Fibroblast of skin of back (primary cell): ENCODE measurements around the gene DDX17.

Experiments used
- DNase-seq: peaks from one replicate; pipeline ENCODE4 v3.0.0-alpha.2; 2013

The DDX17 gene

DNA sequence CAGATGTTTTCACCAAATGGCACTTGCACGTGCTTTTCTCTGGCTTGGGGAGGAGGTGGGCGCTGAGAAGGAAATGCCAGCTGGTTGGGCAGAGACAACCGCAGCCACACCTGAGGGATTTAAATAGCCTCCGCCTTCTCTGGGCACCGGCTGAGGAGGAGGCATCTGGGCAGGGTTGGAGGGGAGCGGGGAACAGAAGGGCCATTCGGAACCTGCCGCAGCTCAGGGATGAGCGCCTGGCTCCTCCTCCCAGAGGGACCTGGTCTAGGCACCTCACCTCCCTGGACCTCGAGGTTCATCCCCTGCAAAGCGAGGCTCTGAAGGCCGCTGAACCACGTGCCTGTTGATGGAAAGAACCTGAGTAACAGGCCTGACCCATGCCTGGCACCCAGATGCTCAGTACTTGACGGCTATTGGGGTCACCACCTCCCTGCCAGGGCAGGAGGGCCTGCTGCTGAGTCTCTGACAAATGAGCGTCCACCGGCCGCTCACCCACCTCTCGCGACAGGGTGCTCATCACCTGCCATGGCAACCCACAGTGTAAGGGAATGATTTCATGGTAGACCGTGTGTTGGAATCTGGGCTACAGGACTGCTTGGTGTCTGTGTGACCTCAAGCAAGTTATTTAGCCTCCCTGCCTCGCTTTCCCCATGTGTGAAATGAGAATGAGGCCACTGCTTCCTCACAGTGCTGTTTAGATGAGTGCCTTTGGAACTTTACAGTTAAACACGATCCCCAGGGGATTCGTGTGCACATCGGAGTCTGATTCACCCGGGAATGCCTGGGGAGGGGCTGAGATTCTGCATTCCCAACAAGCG is 40.2 kb downstream of the DDX17 start:
- DNase-seq = peak; percentile 81

DNA sequence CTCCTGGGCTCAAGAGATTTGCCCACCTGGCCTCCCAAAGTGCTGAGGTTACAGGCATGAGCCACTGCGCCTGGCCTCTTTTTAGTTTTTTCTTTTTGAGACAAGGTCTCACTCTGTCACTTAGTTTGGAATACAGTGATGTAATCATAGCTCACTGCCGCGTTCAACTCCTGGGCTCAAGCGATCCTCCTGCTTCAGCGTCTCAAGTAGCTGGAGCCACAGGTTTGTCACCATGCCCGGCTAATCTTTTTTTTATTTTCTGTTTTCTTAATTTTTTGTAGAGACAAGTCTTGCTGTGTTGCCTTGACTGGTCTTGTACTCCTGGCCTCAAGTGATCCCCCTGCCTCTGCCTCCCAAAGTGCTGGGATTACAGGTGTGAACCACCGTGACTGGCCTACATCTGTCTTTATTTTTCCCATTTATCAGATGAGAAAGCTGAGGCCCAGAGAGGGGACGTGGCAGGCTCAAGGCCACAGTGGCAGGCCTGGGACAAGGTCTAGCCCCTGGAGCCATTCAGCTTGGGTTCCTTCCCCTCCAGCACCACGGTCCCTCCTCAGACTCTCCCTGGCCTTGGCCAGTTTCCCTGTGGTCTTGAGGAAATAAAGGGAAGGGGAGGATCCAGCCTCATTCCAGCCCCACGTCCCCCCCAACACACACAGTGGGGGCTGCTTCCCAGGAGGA is 41.0 kb downstream of the DDX17 start:
- DNase-seq = no peak

DNA sequence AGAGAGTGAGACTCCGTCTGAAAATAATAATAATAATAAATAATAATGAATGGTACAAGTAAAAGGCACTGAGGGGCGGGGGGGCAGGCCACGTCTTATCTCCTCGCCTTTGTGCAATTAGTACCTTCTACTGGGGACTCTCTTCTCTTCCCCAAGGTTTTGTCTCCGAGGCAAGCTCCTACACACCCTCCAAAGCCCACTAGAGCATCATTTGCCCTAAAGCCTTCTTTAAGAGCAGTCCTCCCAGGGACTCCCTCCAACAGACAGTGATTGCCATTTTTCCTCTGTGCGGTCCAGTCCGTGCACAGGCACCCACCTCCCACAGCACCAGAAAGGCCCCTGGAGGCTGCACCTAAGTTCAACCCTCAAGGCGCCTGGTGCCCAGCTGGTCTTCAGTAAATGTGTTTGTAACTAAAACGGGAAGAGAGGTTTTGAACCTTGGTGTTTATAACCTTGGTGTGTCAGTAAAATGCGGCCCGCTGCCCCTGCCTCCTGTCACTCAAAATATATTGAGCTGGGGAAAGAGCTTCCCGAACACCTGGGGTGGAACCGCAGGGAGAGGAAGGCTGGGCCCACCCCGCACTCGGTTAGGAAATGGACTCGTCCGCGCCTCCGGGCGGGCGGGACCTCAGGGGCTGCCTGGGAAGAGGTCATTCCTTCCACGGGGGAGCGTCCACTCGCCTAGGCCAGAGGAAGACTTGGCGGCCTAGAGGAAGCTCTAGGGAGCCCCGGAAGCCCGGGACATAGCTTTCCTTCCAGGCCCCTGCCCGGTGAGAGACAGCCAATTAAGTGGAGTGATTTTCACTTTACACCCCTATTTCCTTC is 42.9 kb downstream of the DDX17 start:
- no peak for DNase-seq

DNA sequence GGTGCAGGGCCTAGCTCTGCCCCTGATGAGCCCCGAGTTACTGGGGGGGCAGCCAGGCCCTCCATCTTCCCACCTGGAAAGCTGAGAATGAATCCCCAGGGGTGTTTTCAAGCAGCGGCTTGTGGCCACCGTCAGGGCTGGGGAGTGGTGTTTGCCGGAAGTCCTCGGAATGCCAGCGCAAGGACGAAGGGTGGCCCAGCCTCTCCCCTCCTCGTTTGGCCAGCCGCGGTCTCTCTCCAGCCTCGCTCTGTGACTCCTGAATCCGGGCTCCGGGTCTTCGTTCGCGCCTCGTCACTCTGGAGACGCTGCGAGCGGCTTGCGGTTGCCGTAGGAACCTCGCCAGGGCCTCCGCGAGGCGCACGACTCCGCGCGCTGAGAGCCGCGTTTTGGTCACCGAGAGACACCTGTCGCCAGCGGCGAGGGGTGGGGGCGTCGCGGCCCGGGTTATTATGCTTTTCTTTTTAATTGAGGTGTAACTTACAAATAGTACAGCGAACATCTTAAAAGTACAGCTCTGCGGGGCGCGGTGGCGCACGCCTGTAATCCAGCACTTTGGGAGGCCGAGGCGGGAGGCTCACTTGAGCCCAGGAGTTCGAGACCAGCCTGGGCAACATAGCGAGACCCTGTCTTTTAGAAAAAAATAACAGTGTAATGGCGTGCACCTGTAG is 44.6 kb downstream of the DDX17 start:
- peak; percentile 89 for DNase-seq

DNA sequence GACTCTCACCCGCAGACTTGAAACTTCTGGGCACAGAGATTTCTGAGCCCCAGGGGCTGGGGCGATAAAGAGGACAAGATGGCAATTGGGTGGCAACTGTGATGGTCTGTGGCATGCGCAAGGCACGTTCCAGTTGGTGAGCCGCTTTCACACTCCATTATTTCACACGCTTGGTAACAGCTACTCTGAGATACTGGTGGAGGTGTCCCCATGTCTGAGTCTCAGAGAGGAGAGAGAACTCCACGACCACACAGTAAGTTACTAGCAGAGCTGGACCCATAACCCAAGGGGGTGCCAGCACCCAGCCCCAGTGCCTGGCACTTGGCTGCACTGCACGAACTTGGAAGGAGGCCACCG is 45.1 kb downstream of the DDX17 start:
- no peak for DNase-seq

DNA sequence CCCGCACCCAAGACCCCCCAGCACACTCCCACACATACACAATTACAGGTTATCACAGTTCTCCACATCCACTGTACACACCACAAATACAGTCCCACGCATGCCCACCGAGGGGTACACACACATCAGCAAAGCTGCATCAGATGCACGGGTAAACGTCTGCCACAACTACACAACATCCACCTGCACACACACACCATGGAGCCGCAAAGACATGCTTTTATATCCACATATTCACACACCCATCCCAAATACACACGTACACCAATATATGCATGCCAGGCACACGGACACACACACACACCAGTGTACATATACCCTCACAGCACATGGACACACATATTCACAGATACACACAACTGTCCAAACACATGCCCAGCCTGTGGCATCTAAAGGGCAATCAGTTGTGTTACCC is 45.7 kb downstream of the DDX17 start:
- DNase-seq = no peak

DNA sequence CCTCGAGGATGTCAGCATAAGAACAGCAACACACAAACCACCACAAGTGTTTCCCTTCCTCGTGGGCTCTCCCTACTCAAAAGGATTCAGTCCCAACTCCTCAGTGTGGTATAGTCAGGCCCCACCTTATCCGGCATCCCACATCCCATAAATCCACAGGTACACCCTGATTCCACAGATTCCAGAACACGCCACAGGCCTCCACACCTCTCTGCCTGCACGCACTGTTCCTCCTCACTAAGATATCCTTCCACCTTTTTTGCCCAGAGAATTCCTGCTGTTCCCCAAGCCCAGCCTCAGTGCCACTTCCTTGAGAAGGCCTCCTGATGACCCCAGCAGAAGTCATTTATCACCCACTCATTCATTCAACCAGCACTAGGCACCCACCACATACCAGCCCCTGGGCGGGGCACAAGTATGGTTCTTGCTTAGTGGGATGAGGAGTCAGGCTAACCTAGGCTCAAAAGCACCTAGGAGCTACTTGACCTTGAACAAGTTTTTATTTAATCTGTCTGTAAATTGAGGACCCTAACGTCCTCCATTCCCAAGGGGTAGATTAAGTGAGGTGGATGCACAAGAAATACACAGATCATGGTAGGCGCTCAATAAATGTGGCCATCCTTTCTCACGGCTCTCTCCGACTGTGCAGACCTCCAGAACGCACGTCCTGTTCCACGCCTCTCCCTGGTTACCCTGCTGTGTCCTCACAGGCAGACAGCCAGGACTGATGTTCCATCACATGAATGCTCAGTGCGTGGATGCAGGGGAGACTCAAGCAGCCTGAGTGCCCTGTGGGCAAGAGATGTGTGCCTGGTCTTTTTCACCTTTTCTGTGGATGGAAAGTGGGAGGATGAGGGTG is 49.0 kb downstream of the DDX17 start:
- no peak for DNase-seq

DNA sequence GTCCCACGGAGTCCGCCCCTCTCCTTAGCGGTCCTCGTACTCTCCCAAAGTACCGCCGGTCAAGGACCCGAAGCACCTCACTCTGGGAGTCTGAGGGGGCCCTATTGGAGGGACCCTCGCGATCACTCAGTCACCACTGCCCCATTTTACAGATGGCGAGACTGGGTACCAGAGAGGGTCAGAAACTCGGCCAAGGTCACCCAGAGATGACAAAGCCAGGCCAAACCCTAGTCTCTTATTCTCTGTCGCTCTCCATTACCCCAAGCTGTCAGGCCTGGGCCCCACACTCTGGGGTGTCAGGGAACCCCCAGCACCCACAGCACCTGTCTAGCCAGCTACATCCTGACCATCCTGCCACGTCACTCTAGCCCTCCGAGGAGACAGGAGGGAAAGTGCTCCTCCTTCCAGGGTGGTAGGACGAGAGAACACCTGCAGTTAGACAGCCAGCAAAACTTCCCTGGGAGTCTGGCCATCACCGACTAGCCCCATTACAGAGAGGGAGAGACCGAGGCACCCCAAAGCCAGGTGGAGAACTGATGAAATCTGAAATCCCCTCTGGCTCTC is 49.8 kb downstream of the DDX17 start:
- DNase-seq = no peak

DNA sequence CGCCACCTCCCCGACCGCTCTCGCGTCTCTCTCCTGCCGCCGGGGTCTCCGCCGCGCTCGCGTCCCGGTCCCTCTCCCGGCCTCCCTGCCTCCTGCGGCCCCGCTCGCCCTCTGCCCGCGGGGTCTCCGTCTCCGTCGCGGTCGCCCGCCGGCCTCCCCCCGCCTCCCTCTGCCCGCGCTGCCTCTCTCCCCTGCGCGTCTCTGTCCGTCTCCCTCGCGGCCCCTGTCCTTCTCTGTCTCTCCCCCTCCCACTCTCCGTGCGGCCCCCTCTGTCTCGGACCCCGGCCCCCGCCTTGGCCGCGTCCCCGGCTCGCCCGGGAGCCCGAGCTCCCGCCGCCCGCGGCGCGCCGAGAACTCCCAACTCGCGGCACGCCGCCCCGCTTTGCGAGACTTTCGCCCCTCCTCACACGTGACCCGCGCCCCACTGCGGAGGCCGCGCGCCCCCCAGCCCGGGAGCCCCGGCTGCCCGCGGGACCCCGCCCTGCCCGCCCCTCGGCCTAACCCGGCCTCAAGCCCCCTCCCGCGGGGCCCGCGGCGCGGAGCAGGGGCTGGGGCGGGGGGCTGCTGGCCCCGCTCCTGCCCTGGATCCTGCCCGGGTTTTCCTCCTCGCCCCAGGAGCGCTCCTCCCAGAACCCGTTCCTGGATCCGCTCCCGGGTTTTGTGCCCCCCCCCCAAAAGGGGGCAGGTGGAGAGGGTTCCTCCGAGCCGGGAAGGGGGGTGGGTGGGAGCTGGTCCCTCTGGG is 50.4 kb downstream of the DDX17 start:
- DNase-seq = peak; percentile 35

DNA sequence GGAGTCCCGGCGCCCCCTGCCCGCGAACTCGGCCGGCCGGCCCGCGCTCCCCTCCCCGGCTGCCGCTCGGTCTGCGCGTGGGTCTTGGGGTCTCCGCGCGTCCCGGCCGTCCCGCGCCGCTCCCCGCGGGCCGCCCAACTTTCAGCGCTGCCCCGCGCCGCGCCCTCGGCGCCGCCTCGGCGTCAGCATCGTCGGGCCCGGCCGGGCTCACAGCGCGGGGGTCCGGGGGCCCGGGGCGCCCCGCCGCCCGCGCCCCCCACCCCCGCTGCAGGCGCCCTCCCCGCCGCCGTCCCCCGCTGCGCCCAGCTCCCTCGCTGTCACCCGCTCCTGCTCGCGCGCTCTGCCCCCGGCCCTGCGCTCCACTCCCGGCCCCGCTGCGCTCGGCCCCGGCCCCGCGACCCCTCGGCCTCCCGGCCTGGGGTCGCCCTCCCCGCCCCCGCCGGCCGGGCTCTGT is 51.0 kb downstream of the DDX17 start, which contains the start of gene KCNJ4:
KCNJ4 (minus strand) TSS at position 124 of the 454 bp plus-strand sequence. CDS start 27,067 bp downstream, outside the sequence.
- DNase-seq = no peak

DNA sequence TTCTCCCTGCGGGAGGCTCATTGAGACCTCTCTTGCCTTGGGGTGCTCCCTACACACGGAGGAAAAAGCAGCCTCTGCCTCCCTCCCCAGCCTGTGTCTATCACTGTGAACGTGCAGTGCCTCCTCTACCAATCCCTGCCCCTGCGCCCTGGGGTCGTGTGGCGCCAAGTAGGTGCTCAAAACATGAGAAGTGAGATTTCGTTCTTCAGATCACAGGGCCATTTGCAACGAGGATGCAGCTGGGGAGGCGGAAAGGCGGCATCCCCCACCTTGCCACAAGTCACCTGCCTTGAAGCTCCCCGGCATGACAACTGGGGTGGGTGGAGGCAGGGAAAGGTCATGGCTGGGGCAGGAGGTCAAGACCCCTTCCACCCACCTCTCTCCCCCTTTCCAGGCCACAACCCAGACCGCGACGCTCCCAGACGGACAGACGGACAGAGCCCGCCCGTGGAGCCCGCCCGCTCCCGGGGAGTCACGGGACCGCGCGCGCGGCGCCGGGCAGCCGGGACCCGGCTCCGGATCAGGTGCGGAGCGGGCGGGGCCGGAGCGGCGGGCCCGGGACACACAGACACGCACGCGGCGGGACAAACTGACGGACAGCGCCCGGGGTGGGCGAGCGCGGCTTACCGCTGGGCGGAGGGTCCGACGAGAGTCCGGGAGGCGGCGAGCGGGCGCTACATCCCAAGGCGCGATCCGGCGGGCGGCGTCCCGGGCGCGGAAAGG is 51.6 kb downstream of the DDX17 start:
- no peak for DNase-seq

DNA sequence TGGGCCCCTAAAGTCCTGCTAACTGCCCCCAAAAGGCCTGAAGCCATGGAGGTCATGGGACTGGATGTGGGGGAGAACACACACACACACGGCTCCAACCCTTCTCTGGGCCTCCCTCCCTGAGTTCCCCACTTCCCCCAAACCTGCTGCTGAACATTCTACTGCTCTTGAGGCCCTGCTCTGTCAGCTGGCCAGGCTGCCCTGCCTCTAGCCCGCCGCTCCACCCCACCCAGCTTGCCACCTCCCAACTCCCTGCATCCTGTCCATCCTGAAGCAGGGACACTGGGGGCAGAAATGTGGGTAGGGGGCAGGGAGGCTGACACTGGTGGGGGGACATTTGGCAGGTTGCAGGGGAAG is 52.1 kb downstream of the DDX17 start:
- DNase-seq = no peak

DNA sequence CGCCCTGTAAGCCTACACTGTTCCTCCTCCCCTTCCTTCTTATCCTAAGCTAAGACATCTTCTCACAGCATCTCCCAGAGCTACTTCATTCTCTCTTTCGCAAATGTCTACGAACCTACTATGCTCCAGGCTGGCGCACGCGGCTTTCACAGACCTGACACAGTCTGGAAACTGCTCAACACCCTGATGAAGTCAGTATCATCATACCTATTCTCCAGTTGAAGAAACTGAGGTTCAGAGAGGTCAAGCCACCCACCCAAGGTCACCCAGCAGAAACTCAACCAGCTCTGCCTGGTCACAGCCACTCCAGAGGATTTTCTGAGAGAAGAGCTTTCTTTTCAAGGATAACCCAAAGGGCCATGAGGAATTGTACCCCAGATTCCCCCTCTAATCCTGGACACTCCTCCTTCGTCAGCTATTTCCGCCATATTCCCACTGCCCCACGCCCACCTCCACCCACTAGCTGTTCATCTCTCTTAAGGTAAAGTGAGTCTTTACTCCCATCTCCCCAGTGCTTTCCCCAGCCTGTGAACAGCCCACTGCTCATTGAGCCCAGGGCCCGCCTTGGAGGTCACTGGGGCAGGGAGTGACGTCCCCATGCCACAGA is 52.9 kb downstream of the DDX17 start:
- no peak for DNase-seq

DNA sequence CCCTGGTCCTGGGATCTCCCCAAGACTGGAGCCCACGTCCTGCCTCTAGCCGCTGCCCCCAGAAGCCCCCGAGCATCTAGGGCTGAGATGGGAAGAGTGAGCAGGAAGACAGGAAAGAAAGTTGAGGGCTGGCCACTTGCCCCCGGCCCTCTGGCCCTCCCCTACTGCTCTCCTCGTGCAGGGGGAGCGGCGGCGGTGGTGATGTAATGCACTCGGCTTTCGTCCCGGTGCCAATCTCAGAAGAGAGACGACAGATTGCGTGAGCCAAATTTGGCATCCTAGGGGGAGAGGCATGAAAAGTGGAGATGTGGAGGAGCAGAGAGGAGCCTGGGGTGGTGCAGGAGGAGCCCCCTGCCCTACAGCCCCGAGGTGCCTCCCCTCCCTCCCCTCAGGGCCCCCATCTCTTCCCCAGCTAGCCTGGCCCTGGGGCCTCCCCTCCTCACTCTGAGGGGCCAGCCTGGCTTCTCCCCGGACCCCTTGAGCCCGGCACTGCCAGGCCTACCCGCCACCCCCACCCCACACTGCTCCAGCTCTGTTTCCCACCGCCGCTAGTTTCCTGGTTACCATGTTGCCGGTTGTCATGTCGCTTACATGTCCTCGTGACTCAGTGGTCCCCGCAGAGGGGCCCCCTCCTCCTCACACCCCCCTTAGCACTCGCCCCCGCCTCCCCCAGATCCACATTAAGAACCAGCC is 53.6 kb downstream of the DDX17 start:
- DNase-seq = peak; percentile 42

DNA sequence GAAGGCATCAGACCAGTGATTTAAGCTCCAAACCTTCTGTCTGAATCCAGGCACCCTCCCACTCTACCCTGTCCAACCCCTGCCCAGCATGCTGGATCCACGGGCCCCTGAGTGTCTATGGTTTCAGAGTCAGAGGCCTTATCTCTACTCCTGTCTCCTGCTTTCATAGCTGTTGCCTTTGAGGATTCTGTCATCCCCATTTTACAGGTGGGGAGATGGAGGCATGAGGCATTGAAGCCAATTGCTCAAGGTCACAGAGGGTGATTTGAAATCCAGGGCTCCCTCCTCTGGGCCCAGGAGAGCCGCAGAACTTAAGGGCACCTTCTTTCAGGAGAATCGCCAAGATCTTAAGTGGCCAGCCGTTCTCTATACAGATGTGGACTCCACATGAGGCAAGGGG is 54.2 kb downstream of the DDX17 start:
- DNase-seq = no peak

DNA sequence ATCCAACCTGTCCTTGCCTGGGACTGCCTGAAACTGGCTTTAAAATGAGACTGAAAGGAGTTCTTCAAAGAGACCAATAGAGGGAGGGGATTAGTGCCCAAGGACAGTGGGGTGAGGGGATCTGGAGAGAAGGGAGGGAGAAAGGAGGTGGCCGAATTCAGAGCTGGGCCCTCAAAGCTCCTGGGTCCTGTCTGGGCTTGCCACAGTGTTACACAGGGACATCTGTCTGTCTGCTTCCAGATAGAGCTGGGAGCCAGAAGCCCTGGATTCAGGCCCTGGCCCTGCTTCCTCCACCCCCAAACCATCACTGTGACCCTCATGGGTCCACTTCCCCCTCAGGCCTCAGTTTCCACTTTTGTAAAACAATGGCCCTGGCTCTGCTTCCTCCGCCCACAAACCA is 54.7 kb downstream of the DDX17 start:
- no peak for DNase-seq

DNA sequence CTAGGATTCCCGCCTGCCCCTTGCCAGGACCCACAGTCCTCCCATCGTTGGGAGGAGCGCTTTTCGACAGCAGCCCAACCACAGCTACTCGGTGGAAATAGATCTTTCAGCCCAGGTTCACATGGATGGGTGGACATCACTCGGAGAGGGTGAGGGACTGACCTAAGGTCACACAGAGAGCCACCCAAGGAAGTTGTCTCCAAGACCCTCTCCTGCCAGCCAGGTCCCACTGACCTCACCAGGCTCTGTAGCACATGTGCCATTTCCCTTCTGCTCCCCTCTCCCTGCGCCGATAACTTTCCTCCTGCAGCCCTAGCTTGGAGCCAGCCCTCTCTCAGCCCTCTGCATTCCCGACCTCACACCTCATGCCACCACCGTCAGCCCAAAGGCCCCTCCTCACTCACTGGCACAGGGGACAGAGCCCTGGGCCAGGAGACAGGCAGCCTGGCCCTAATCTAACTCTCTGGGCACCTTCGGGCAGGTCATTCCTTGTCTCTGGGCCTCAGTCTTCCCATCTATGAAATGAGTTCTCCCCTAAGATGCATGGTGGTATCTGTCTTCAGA is 55.8 kb downstream of the DDX17 start:
- DNase-seq = no peak

DNA sequence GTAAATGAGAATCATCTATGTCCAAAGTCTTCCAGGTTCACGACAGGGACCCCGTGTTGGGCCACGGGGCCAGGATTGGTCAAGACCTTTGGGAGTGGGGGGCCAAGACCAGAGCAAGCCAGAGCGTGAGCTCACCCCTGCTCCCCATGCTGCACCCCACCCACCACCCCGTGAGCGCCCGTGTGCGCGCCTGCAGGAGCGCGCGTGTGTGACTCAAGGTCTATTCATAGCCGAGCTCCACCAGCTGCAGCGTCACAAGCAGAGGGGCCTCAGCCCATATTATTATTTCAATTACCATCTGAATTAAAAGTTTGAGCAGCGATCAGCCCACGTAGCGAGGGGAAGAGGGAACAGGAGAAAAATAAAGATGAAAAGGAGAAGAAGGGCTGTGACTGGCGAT is 56.3 kb downstream of the DDX17 start:
- no peak for DNase-seq
